Kidney tubule cell (primary cell): Measurements from ENCODE around the gene HOXA4.

ENCODE experiments used
- DNase-seq: peaks from one replicate; pipeline ENCODE4 v3.0.0-alpha.2; 2018; ENCODE audit warnings: low spot score

The HOXA4 gene

GRCh38 chr7:27116962-27117886, 13.3 kb downstream of the HOXA4 start:
- no peak for DNase-seq

GRCh38 chr7:27116031-27116961, 14.3 kb downstream of the HOXA4 start:
- no peak for DNase-seq

- DNase-seq: peak; percentile 95
These were observed 15.1 kb downstream of the HOXA4 start for GRCh38 chr7:27115221-27116026.

GRCh38 chr7:27114881-27115220, 15.7 kb downstream of the HOXA4 start:
- no peak for DNase-seq

- peak; percentile 78 for DNase-seq
These were observed 16.4 kb downstream of the HOXA4 start for GRCh38 chr7:27113991-27114769.

- DNase-seq: peak; percentile 83
These were observed 17.3 kb downstream of the HOXA4 start for GRCh38 chr7:27112955-27113949.

GRCh38 chr7:27112361-27112760, 18.2 kb downstream of the HOXA4 start:
- peak; percentile 13 for DNase-seq

GRCh38 chr7:27111751-27112277, 18.7 kb downstream of the HOXA4 start:
- no peak for DNase-seq

- DNase-seq: peak; percentile 77
These were observed 19.4 kb downstream of the HOXA4 start for GRCh38 chr7:27111042-27111750.

- DNase-seq: peak; percentile 79
These were observed 20.1 kb downstream of the HOXA4 start for GRCh38 chr7:27110186-27111031.

GRCh38 chr7:27109466-27110185, 20.9 kb downstream of the HOXA4 start:
- DNase-seq: peak; percentile 14

GRCh38 chr7:27108390-27109127, 22.0 kb downstream of the HOXA4 start:
- DNase-seq: peak; percentile 76

- peak; percentile 47 for DNase-seq
These were observed 22.9 kb downstream of the HOXA4 start for GRCh38 chr7:27107391-27108381.

- no peak for DNase-seq
These were observed 23.7 kb downstream of the HOXA4 start for GRCh38 chr7:27106901-27107240.

- DNase-seq: peak; percentile 42
These were observed 24.2 kb downstream of the HOXA4 start for GRCh38 chr7:27106181-27106900.
